Osteocyte (in vitro differentiated cells): ENCODE results near the gene CDKL1. TPM values are rescaled to one million over a fixed set of nuclear protein-coding genes. Genes with fewer than 3 reads are reported as not detected.

Source experiments
- DNase-seq: peaks from one replicate; pipeline ENCODE4 v3.0.0; 2021; ENCODE audit warnings: mixed read lengths; ENCODE audit not compliant: unreplicated experiment; ENCODE audit errors: extremely low spot score
- H3K27ac Mint-ChIP-seq: one replicate; pipeline ENCODE4 v1.8.0; 2021; ENCODE audit warnings: mild to moderate bottlenecking, mixed read lengths; ENCODE audit not compliant: unreplicated experiment
- H3K27me3 Mint-ChIP-seq: one replicate; pipeline ENCODE4 v1.8.0; 2021; ENCODE audit warnings: mixed read lengths; ENCODE audit not compliant: unreplicated experiment
- H3K36me3 Mint-ChIP-seq: one replicate; pipeline ENCODE4 v1.8.0; 2021; ENCODE audit warnings: mixed read lengths; ENCODE audit not compliant: unreplicated experiment
- H3K4me1 Mint-ChIP-seq: one replicate; pipeline ENCODE4 v1.8.0; 2021; ENCODE audit warnings: mixed read lengths; ENCODE audit not compliant: unreplicated experiment
- H3K4me3 Mint-ChIP-seq: one replicate; pipeline ENCODE4 v1.8.0; 2021; ENCODE audit warnings: mild to moderate bottlenecking, moderate library complexity, mixed read lengths; ENCODE audit not compliant: unreplicated experiment
- H3K9me3 Mint-ChIP-seq: one replicate; pipeline ENCODE4 v1.8.0; 2021; ENCODE audit warnings: mixed read lengths; ENCODE audit not compliant: unreplicated experiment
- CTCF ChIP-seq: fragments of 200-600 bp; sonication (generic); IDR thresholded peaks from 2 replicates; pipeline ENCODE4 v1.5.0; 2021; ENCODE audit warnings: antibody characterized with exemption, mild to moderate bottlenecking, moderate library complexity
- total RNA-seq: library from RNA; stranded (reverse); gene quantifications from 2 replicates; pipeline ENCODE4 v1.2.1, GENCODE V29; 2021

The CDKL1 gene
- total RNA-seq, 1 donor from 2014 or later: 9.0 TPM

- H3K27ac Mint-ChIP-seq: peak overlapping the region; percentile 90
- H3K36me3 Mint-ChIP-seq: peaks cover 19% of the 10 kb centered on the region
- no peak overlapping the region for H3K4me3 Mint-ChIP-seq
- H3K4me1 Mint-ChIP-seq: peaks cover 21% of the 10 kb centered on the region
- no peaks in the 10 kb centered on the region for H3K27me3 Mint-ChIP-seq
- DNase-seq: no peak
- no peak for TF ChIP-seq CTCF
- H3K9me3 Mint-ChIP-seq: no peaks in the 10 kb centered on the region
These were observed 62.5 kb downstream of the CDKL1 start for GRCh38 chr14:50334211-50334610.

- Mint-ChIP-seq H3K27ac (no peak overlapping the region), H3K9me3 (no peaks in the 10 kb centered on the region), H3K27me3 (no peaks in the 10 kb centered on the region), H3K4me1 (peaks cover 21% of the 10 kb centered on the region), H3K4me3 (no peak overlapping the region), H3K36me3 (peaks cover 22% of the 10 kb centered on the region)
- DNase-seq: no peak
- TF ChIP-seq CTCF: no peak
These were observed 63.6 kb downstream of the CDKL1 start for GRCh38 chr14:50333014-50333509.

DNA sequence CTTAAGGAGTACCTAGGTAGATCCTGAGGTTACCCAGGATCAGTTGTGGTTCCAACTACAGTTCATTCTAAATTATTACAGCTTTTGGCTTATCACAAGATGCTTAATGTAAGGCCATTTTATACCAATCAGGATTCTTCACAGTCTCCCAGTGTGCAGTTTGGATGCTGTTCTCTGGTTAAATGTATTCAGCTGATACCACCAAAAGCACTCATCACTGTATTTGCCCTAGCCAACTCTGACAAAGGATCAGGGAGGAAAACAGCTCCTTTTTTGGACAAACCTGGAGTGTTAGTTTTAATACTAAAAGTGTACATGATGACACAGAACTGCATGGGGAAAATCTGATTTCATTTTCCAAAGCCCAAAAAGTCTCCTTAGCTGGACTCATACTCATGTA lies 65.1 kb downstream of the CDKL1 start:
- DNase-seq: no peak
- Mint-ChIP-seq H3K27me3 (no peaks in the 10 kb centered on the region), H3K27ac (peak overlapping the region; percentile 23), H3K4me3 (no peak overlapping the region), H3K9me3 (no peaks in the 10 kb centered on the region), H3K36me3 (peaks cover 23% of the 10 kb centered on the region), H3K4me1 (peaks cover 20% of the 10 kb centered on the region)
- TF ChIP-seq CTCF: no peak

GRCh38 chr14:50321009-50321660 lies 75.5 kb downstream of the CDKL1 start:
- H3K27ac Mint-ChIP-seq: no peak overlapping the region
- peaks cover 8% of the 10 kb centered on the region for H3K4me1 Mint-ChIP-seq
- H3K9me3 Mint-ChIP-seq: peaks cover 8% of the 10 kb centered on the region
- peak; percentile 94 for TF ChIP-seq CTCF
- DNase-seq: no peak
- no peak overlapping the region for H3K4me3 Mint-ChIP-seq
- H3K36me3 Mint-ChIP-seq: peaks cover 17% of the 10 kb centered on the region
- H3K27me3 Mint-ChIP-seq: no peaks in the 10 kb centered on the region

DNA sequence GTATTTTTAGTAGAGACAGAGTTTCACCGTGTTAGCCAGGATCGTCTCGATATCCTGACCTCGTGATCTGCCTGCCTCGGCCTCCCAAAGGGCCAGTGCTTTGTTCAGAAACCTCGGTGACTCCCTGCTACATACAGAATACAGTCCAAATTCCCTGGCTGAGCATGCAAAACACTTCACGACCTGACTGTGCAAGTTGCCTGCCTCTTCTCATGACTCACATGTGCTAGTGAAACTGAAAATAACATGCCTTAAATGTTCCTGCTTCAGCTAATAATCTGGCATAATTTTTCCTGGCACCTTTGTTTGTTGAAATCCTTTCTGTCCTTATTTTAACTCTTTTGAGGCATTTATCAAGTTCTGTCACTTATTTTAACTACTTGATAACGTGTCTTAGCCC lies 76.4 kb downstream of the CDKL1 start:
- peaks cover 8% of the 10 kb centered on the region for H3K4me1 Mint-ChIP-seq
- H3K4me3 Mint-ChIP-seq: no peak overlapping the region
- H3K36me3 Mint-ChIP-seq: peaks cover 18% of the 10 kb centered on the region
- no peak for TF ChIP-seq CTCF
- no peak overlapping the region for H3K27ac Mint-ChIP-seq
- H3K27me3 Mint-ChIP-seq: no peaks in the 10 kb centered on the region
- peaks cover 12% of the 10 kb centered on the region for H3K9me3 Mint-ChIP-seq
- DNase-seq: no peak
